GM13977 (cell line): ENCODE results near the gene MYO1A.
A peak's percentile ranks its signal among the peaks of the same experiment; 100 is the strongest.

Experiments
- DNase-seq: peaks from one replicate; pipeline ENCODE4 v3.0.0; 2012; ENCODE audit warnings: low spot score
- CTCF ChIP-seq: IDR thresholded peaks from 2 replicates; pipeline ENCODE4 v1.5.1; 2012; ENCODE audit warnings: mild to moderate bottlenecking, control low read depth; ENCODE audit not compliant: insufficient read depth; ENCODE audit errors: extremely low read depth, missing control alignments
- in situ Hi-C: fragments of 300-500 bp; cut with MboI; formaldehyde crosslinking; loops from one replicate; pipeline ENCODE4 v1.12.0; 2022; ENCODE audit warnings: low sequenced_read_pairs, low pct_unique_long_range_greater_than_20kb, mixed read lengths, inconsistent platforms; ENCODE audit not compliant: unreplicated experiment

Gene MYO1A

DNA sequence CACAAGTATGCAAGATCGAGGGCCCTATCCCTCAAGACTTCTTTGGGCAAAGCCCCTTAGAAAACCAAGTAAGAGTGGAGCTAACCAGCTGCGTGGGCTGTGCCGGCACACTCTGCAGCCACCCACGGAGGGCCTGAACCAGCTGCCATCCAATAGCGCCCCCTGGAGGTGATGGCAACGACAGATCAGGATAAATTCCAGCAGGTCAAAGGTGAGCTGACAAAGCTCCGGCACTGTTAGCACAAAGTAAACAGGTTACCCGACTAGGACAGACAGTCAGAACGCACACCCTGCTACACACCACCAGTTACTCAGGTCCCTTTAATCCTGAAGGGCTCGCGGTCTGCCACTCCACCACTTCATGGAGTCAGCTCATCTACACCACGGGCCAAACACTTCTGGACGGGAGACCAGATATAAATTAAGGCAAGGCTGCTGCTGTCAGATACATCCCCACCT, 48.5 kb downstream of the MYO1A start:
- peak; percentile 83 for TF ChIP-seq CTCF
- in situ Hi-C loops, result loop anchor here (5.0 to 10.0 kb wide), 2 partner anchors 173 to 244 kb away; no protein-coding TSS in a partner anchor

DNA sequence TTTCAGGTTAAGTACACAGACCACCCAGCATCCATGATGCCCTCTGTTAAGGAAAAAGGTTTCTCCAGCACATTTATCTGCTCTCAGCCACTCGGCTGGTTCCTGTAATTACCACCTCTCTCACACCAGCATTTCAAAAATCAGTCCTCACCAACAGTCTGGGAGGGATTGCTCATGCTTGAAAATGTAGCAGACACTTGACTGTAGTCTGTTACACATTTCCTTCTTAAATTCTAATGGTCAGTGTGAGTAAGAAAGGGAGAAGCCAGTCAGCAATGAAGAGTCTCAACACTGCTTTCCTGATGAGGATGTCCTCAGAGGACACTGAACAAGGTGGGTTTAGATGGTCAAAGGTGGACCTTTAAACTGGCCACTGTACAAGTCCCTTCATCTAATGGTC, 49.5 kb downstream of the MYO1A start:
- no peak for DNase-seq
- in situ Hi-C loops, result loop anchor here (5.0 to 10.0 kb wide), 2 partner anchors 174 to 243 kb away; no protein-coding TSS in a partner anchor
- TF ChIP-seq CTCF, result no peak

More for the DNA sequence above, 48.5 kb downstream of the MYO1A start:
- DNase-seq, result peak; percentile 72

DNA sequence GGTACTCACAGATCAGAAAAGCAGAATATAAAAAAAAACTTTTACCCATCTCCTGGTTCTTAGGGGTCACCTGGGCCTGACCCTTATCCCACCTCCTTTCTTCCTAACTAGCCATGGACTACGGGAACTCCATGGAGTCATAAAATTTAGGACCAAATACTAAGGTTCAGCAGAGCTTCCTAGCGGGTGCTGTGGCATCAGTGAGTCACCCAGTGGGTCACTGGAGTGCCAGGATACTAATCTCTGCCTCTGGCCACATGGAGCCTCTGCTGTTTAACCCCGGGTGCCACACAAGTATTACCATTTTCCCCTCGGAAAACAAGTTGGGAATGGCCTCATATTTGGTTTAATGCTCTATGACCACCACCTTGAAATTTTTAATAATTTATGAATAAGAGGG, 50.5 kb downstream of the MYO1A start:
- no peak for TF ChIP-seq CTCF
- in situ Hi-C loops, result no loop called here
- DNase-seq, result no peak

GRCh38 chr12:56998981-56999380, 50.9 kb downstream of the MYO1A start:
- no peak for TF ChIP-seq CTCF
- peak; percentile 85 for DNase-seq
- in situ Hi-C loops, result no loop called here

GRCh38 chr12:56998316-56998715, 51.6 kb downstream of the MYO1A start:
- in situ Hi-C loops, result no loop called here
- DNase-seq, result no peak
- TF ChIP-seq CTCF, result no peak

DNA sequence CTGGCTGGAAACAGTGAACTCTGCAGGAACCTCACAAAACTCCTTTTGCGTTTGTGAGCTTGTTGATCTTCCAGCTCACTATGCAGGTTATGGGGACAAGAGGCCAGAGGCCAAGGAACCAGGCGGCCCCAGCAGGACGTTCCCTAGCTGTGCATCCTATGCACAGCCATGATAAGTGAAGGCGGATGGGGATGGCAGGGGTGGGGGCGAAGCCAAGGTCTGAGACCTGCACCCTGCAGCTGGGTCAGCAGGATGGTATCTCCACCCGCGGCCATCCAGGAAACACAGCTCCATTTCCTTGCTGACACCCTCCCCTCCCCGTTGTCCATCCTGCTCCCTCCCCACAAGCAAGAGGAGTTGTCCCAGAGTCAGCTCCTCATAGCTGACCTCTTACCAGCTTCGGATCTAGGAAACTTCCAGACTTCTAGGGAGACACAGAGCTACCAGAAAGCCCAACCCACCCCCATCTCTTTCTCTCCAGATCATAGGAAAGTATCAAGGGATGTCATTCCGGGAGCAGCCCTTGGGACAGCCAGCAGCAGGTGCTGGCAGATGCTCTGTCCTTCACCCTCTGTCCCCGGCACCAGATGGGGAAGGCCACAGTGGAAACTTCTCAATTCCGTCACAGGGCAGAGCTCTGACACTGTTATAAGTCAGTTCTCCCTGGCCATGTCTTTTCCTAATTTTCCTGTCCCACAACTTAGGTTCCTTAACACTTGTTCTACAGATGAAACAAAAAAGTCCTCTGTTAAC, 53.0 kb downstream of the MYO1A start:
- TF ChIP-seq CTCF, result no peak
- no peak for DNase-seq
- in situ Hi-C loops, result no loop called here
